K562 (cell line): ENCODE measurements around the gene MAD2L1BP. TPM values are rescaled to one million over a fixed set of nuclear protein-coding genes. Genes with fewer than 3 reads are reported as not detected.

ENCODE experiments used
- CREB3L1 ChIP-seq: fragments of 450-650 bp; IDR thresholded peaks from 2 replicates; pipeline ENCODE4 v1.6.1; 2014; ENCODE audit warnings: low read depth, mild to moderate bottlenecking, moderate library complexity, borderline replicate concordance
- CREBBP ChIP-seq: IDR thresholded peaks from one replicate; pipeline ENCODE4 v1.6.1; 2012; ENCODE audit warnings: low read depth, mild to moderate bottlenecking, control low read depth, inconsistent platforms, low read length
- CREM ChIP-seq: IDR thresholded peaks from 2 replicates; pipeline ENCODE4 v1.6.1; 2014; ENCODE audit warnings: antibody characterized with exemption, low read depth
- CTCF ChIP-seq, 3 experiments: IDR thresholded peaks in 2 of 3; conservative IDR thresholded peaks in 1 of 3; 2 replicates each; pipeline ENCODE4 v1.5.1; 2011 to 2012; ENCODE audit warnings: low read length in 3 of 3, mild to moderate bottlenecking in 3 of 3, control low read depth in 2 of 3, improper control_type of control experiment in 1 of 3, inconsistent platforms in 1 of 3, low read depth in 1 of 3, mixed read lengths in 1 of 3, moderate library complexity in 1 of 3; ENCODE audit not compliant: insufficient read depth in 2 of 3
- DMBX1 ChIP-seq: fragments of 250-450 bp; sonication (Bioruptor Pico); IDR thresholded peaks from 2 replicates; pipeline ENCODE4 v1.8.0; 2022; ENCODE audit warnings: inconsistent platforms, mild to moderate bottlenecking, moderate library complexity, borderline replicate concordance
- E2F8 ChIP-seq: fragments of 450-650 bp; IDR thresholded peaks from 2 replicates; pipeline ENCODE4 v1.7.1; 2018; ENCODE audit warnings: mild to moderate bottlenecking, low read depth; ENCODE audit not compliant: partially characterized antibody
- FOSL1 ChIP-seq: fragments of 200-800 bp; sonication (Bioruptor generic); conservative IDR thresholded peaks from 2 replicates; pipeline ENCODE4 v1.6.1; 2016; ENCODE audit warnings: missing genetic modification characterization, missing compliant biosample characterization
- HMG20B ChIP-seq: fragments of 250-450 bp; sonication (Bioruptor Pico); IDR thresholded peaks from 2 replicates; pipeline ENCODE4 v1.5.0; 2021; ENCODE audit warnings: mild to moderate bottlenecking
- LEF1 ChIP-seq: fragments of 450-650 bp; IDR thresholded peaks from 2 replicates; pipeline ENCODE4 v1.6.1; 2016; ENCODE audit warnings: mild to moderate bottlenecking
- MYC ChIP-seq, 2 experiments: fragments of 250-450 bp in 1 of 2; sonication (Bioruptor Pico) in 1 of 2; IDR thresholded peaks; 2 replicates each; pipeline versions ENCODE4 v1.5.1 to v1.6.1; 2012 to 2021; ENCODE audit warnings: low read depth in 2 of 2, borderline replicate concordance in 1 of 2, improper control_type of control experiment in 1 of 2, low read length in 1 of 2, mild to moderate bottlenecking in 1 of 2, moderate library complexity in 1 of 2
- NR4A1 ChIP-seq, 2 experiments: fragments of 250-450 bp in 1 of 2; fragments of 450-650 bp in 1 of 2; sonication (Bioruptor Pico) in 1 of 2; IDR thresholded peaks; 2 replicates each; pipeline versions ENCODE4 v1.4.0 to v1.6.1; 2016 to 2020; ENCODE audit warnings: mild to moderate bottlenecking in 2 of 2, missing compliant biosample characterization in 1 of 2, missing genetic modification characterization in 1 of 2, moderate library complexity in 1 of 2
- POLR3G ChIP-seq: IDR thresholded peaks from 2 replicates; pipeline ENCODE4 v1.6.1; 2011; ENCODE audit not compliant: insufficient read length, insufficient replicate concordance; ENCODE audit errors: extremely low read depth
- SUPT5H ChIP-seq: fragments of 450-650 bp; IDR thresholded peaks from 2 replicates; pipeline ENCODE4 v1.6.1; 2016
- TAF1 ChIP-seq: IDR thresholded peaks from 2 replicates; pipeline ENCODE4 v1.6.1; 2011; ENCODE audit warnings: mild to moderate bottlenecking, low read length, moderate library complexity; ENCODE audit not compliant: insufficient read depth, control insufficient read depth, severe bottlenecking; ENCODE audit errors: extremely low read depth
- TCF3 ChIP-seq: sonication (generic); formaldehyde crosslinking; IDR thresholded peaks from 2 replicates; pipeline ENCODE4 v1.4.0; 2020; ENCODE audit warnings: mild to moderate bottlenecking, missing genetic modification reagents
- TCFL5 ChIP-seq: fragments of 250-450 bp; sonication (Bioruptor Pico); conservative IDR thresholded peaks from 2 replicates; pipeline ENCODE4 v1.6.1; 2021; ENCODE audit warnings: mild to moderate bottlenecking, moderate library complexity, matching md5 sums
- TEAD4 ChIP-seq, 2 experiments: sonication (generic) in 1 of 2; formaldehyde crosslinking in 1 of 2; IDR thresholded peaks; 2 replicates each; pipeline versions ENCODE4 v1.6.1 to v1.8.0; 2012 to 2022; ENCODE audit warnings: borderline replicate concordance in 1 of 2, inconsistent platforms in 1 of 2, low read length in 1 of 2, mild to moderate bottlenecking in 1 of 2, missing genetic modification reagents in 1 of 2
- ZNF668 ChIP-seq: fragments of 250-450 bp; sonication (Bioruptor Pico); IDR thresholded peaks from 2 replicates; pipeline ENCODE4 v1.8.0; 2022; ENCODE audit warnings: mild to moderate bottlenecking, inconsistent platforms
- ZNF764 ChIP-seq: fragments of 250-450 bp; sonication (Bioruptor Pico); IDR thresholded peaks from 2 replicates; pipeline ENCODE4 v1.4.0; 2020; ENCODE audit warnings: low read depth, mild to moderate bottlenecking, moderate library complexity
- ZZZ3 ChIP-seq: fragments of 450-650 bp; IDR thresholded peaks from 2 replicates; pipeline ENCODE4 v1.6.1; 2016; ENCODE audit warnings: antibody characterized with exemption, mild to moderate bottlenecking, moderate library complexity
- polyA plus RNA-seq, 8 experiments: library from polyadenylated mRNA; depleted of rRNA in 4 of 8; stranded (reverse) in 5 of 8; unstranded in 3 of 8; fragments of >200 nt; fragmentation: Nextera tagmentation in 2 of 8; fragmentation: Illumina TruSeq in 1 of 8; extraction: Ambion mirVana in 2 of 8; extraction: Trizol in 1 of 8; gene quantifications; 2 replicates each; pipeline versions ENCODE4 v1.2.1 to v1.2.3, GENCODE V29; 2011 to 2014; ENCODE audit warnings: inconsistent platforms in 1 of 8, missing spikeins in 1 of 8
- total RNA-seq, 7 experiments: library from RNA; depleted of rRNA in 6 of 7; stranded (reverse); fragments of >200 nt in 6 of 7; fragmentation: Illumina TruSeq in 2 of 7; extraction: Trizol in 2 of 7; gene quantifications; 2 replicates each; pipeline versions ENCODE4 v1.2.1 to v1.2.3, GENCODE V29; 2011 to 2021; ENCODE audit warnings: low replicate concordance in 1 of 7

Gene MAD2L1BP
- total and polyA plus RNA-seq, 9 of the 15 experiments (the other 6 are each of a cell fraction or from before 2014, with no cell fraction given) = 69.7 to 321 (median 111) TPM

- TF ChIP-seq DMBX1 (CRISPR knock-in tag) = peak; percentile 76
- TF ChIP-seq TAF1 = no peak
- TF ChIP-seq CTCF (IDR thresholded peaks at IDR 0.05 in 2 of 3, conservative IDR thresholded peaks at IDR 0.05 in 1 of 3; ENCODE audit: insufficient read depth in 2 of 3, low read depth in 1 of 3, low read length in 3 of 3) = no peak
- TF ChIP-seq ZNF668 = no peak
- peak; percentile 18; the same call in 1 of the 2 replicates for TF ChIP-seq SUPT5H
- no peak for TF ChIP-seq HMG20B
- TF ChIP-seq POLR3G = no peak
- no peak for TF ChIP-seq E2F8
- TF ChIP-seq NR4A1 (CRISPR knock-in tag; IDR thresholded peaks at IDR 0.05) = 0 out of 2 replicates have a peak, but pooled peaks have one; percentile 29
- TF ChIP-seq NR4A1 (tag; IDR thresholded peaks at IDR 0.05) = 0 out of 2 replicates have a peak, but pooled peaks have one; percentile 35
- peak; percentile 86 for TF ChIP-seq TEAD4 (IDR thresholded peaks at IDR 0.05; ENCODE audit: low read length)
- no peak for TF ChIP-seq TEAD4 (CRISPR knock-in tag; IDR thresholded peaks at IDR 0.05; ENCODE audit: borderline replicate concordance)
- no peak for TF ChIP-seq ZNF764
- peak; percentile 94 for TF ChIP-seq MYC (IDR thresholded peaks at IDR 0.05; ENCODE audit: low read depth, low read length)
- TF ChIP-seq MYC (CRISPR knock-in tag; IDR thresholded peaks at IDR 0.05; ENCODE audit: borderline replicate concordance, low read depth) = no peak
- TF ChIP-seq CREBBP = no peak
- peak; percentile 90 for TF ChIP-seq TCF3
- no peak for TF ChIP-seq ZZZ3
- peak; percentile 51; the same call in 1 of the 2 replicates for TF ChIP-seq CREB3L1
- TF ChIP-seq CREM = peak; percentile 54
- no peak for TF ChIP-seq TCFL5 (CRISPR knock-in tag)
- 0 out of 2 replicates have a peak, but pooled peaks have one; percentile 33 for TF ChIP-seq LEF1
- peak; percentile 94 for TF ChIP-seq FOSL1 (tag)
Measured at GRCh38 chr6:43639984-43640800, 4.6 kb downstream of the MAD2L1BP start (continued).
